A673 (cell line): Measurements from ENCODE around the gene PRC1.

Experiments
- EZH2 ChIP-seq: fragments of 200-600 bp; sonication (generic); IDR thresholded peaks from 2 replicates; pipeline ENCODE4 v1.6.1; 2017; ENCODE audit warnings: borderline replicate concordance, low read depth, mild to moderate bottlenecking, mixed read lengths, antibody characterized with exemption, low read length; ENCODE audit not compliant: poor library complexity, severe bottlenecking
- TF ChIP-seq, protein P1 (sequence below): fragments of 300-800, 200-600 bp; sonication (generic); conservative IDR thresholded peaks from 2 replicates; pipeline ENCODE4 v1.5.1; 2017; ENCODE audit warnings: low read depth, mild to moderate bottlenecking, antibody characterized with exemption, low read length, moderate library complexity, mixed read lengths

- TF ChIP-seq, protein P1, sequence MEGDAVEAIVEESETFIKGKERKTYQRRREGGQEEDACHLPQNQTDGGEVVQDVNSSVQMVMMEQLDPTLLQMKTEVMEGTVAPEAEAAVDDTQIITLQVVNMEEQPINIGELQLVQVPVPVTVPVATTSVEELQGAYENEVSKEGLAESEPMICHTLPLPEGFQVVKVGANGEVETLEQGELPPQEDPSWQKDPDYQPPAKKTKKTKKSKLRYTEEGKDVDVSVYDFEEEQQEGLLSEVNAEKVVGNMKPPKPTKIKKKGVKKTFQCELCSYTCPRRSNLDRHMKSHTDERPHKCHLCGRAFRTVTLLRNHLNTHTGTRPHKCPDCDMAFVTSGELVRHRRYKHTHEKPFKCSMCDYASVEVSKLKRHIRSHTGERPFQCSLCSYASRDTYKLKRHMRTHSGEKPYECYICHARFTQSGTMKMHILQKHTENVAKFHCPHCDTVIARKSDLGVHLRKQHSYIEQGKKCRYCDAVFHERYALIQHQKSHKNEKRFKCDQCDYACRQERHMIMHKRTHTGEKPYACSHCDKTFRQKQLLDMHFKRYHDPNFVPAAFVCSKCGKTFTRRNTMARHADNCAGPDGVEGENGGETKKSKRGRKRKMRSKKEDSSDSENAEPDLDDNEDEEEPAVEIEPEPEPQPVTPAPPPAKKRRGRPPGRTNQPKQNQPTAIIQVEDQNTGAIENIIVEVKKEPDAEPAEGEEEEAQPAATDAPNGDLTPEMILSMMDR: no peak
- no peak for TF ChIP-seq EZH2
Measured at GRCh38 chr15:90941038-90941437, 53.3 kb downstream of the PRC1 start.
